ENCODE measurements around the gene TESMIN. TPM values are rescaled to one million over a fixed set of nuclear protein-coding genes. Genes with fewer than 3 reads are reported as not detected.

TESMIN gene
- total RNA-seq, 1 experiment from 2014 or later, result 24.8 TPM

DNA sequence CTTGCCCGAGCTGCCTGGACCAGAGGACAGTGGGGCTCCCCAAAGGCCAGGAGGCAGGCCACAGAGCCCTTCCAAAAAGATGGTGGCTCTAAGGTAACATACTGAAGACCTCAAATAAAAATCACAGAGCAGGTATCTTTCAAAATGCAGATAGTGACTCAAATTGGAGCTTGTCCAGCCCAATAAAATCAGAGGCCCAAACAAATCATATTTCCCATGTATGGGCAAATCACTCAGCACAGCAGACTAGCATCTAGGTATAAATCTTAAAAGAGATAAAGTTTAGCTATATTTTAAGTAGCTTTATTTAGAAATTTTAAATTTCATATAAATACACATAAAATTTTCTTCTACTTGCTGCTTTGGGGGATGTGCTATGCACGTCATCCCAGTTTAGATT lies 3.3 kb downstream of the TESMIN start:
- CTCF ChIA-PET, result no interaction called here
- H3K9me2 ChIP-seq (ENCODE audit: insufficient read depth), result no peaks in the 10 kb centered on the region
- RAD21 ChIA-PET (ENCODE audit: low non-redundant PET in 1 of 2, low total read pairs in 2 of 2, uncharacterized antibody in 2 of 2, unreplicated experiment in 2 of 2), result no interaction called here
- no peak overlapping the region for H2AFZ ChIP-seq (ENCODE audit: low read depth, low read length, poor library complexity, severe bottlenecking)
- H3K4me3 ChIP-seq (replicated peaks in 1 of 2; ENCODE audit: low read depth in 1 of 2, low read length in 2 of 2), result no peak overlapping the region
- no peak for TF ChIP-seq ZNF274 (IDR thresholded peaks at IDR 0.05; ENCODE audit: low read depth, low read length)
- TF ChIP-seq YY1 (IDR thresholded peaks at IDR 0.05; ENCODE audit: extremely low read depth, insufficient replicate concordance, low read depth, low read length), result no peak
- TF ChIP-seq ZFX (IDR thresholded peaks at IDR 0.05), result no peak
- TF ChIP-seq CTCF (IDR thresholded peaks at IDR 0.05 in 2 of 3, conservative IDR thresholded peaks at IDR 0.05 in 1 of 3; ENCODE audit: borderline replicate concordance in 1 of 3, insufficient read depth in 1 of 3, low read depth in 2 of 3, low read length in 2 of 3), result no peak
- TF ChIP-seq, protein P1, sequence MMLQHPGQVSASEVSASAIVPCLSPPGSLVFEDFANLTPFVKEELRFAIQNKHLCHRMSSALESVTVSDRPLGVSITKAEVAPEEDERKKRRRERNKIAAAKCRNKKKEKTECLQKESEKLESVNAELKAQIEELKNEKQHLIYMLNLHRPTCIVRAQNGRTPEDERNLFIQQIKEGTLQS (IDR thresholded peaks at IDR 0.05), result no peak
- POLR2A ChIA-PET, result no interaction called here
- DNase-seq (ENCODE audit: low read depth, low spot score) (no peak), ATAC-seq (no peak)
- H3K9ac ChIP-seq (ENCODE audit: low read length), result no peak overlapping the region
- intact Hi-C loops (cut with micrococcal nuclease), result no loop called here
- no peaks in the 10 kb centered on the region for H3K79me2 ChIP-seq (ENCODE audit: insufficient read depth, low read length)
- no peaks in the 10 kb centered on the region for H4K20me1 ChIP-seq (ENCODE audit: insufficient read depth)
- no peaks in the 10 kb centered on the region for H3K27me3 ChIP-seq (ENCODE audit: insufficient read depth, low read length)
- H3K27ac ChIP-seq (ENCODE audit: low read depth, low read length), result no peak overlapping the region
- H3K4me2 ChIP-seq (ENCODE audit: low read length), result no peak overlapping the region
- H3K4me1 ChIP-seq (ENCODE audit: control insufficient read depth in 1 of 2, insufficient read depth in 2 of 2, low read length in 2 of 2), result peaks cover 0 to 3% of the 10 kb centered on the region in 2 experiments; a peak in 1 of 4 replicates
- H3K9me3 ChIP-seq (ENCODE audit: control insufficient read depth in 1 of 2, insufficient read depth in 1 of 2, low read depth in 1 of 2, low read length in 2 of 2), result no peaks in the 10 kb centered on the region
- no TSS peak for BruUV-seq (replicated peaks)
- peaks cover 0 to 14% of the 10 kb centered on the region in 2 experiments; a peak in 2 of 4 replicates for H3K36me3 ChIP-seq (ENCODE audit: control insufficient read depth in 1 of 2, insufficient read depth in 2 of 2, low read length in 2 of 2)

DNA sequence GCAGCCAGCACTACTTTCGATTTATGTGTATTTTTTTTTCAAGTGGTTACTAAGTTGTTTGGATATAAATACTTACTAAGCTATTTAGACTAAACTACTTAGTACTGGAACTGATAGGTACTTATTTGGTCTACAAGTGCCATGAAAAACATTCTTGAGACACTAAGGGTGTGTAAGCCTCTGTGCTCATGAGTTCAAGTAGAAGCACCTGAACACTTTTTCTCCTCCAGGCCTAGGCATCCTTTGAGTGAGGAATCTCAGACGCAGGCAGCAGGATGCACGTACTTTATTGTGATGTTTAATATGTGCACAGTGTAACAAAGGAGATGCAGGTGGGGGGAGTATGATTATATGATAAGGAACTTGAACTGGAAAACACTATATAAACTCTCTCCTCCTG lies 7.8 kb downstream of the TESMIN start:
- H3K9ac ChIP-seq (ENCODE audit: low read length), result no peak overlapping the region
- no peak for DNase-seq (ENCODE audit: low read depth, low spot score)
- CTCF ChIA-PET, result no interaction called here
- no peaks in the 10 kb centered on the region for H4K20me1 ChIP-seq (ENCODE audit: insufficient read depth)
- no peak for ATAC-seq
- no peaks in the 10 kb centered on the region for H3K27me3 ChIP-seq (ENCODE audit: insufficient read depth, low read length)
- POLR2A ChIA-PET, result no interaction called here
- intact Hi-C loops (cut with micrococcal nuclease), result no loop called here
- peaks cover 0 to 9% of the 10 kb centered on the region in 2 experiments; a peak in 1 of 4 replicates for H3K36me3 ChIP-seq (ENCODE audit: control insufficient read depth in 1 of 2, insufficient read depth in 2 of 2, low read length in 2 of 2)
- H2AFZ ChIP-seq (ENCODE audit: low read depth, low read length, poor library complexity, severe bottlenecking), result no peak overlapping the region
- H3K9me2 ChIP-seq (ENCODE audit: insufficient read depth), result no peaks in the 10 kb centered on the region
- RAD21 ChIA-PET (ENCODE audit: low non-redundant PET in 1 of 2, low total read pairs in 2 of 2, uncharacterized antibody in 2 of 2, unreplicated experiment in 2 of 2), result no interaction called here
- no TSS peak for BruUV-seq (replicated peaks)
- H3K27ac ChIP-seq (ENCODE audit: low read depth, low read length), result no peak overlapping the region
- H3K79me2 ChIP-seq (ENCODE audit: insufficient read depth, low read length), result no peaks in the 10 kb centered on the region
- no peaks in the 10 kb centered on the region for H3K4me1 ChIP-seq (ENCODE audit: control insufficient read depth in 1 of 2, insufficient read depth in 2 of 2, low read length in 2 of 2)
- H3K9me3 ChIP-seq (ENCODE audit: control insufficient read depth in 1 of 2, insufficient read depth in 1 of 2, low read depth in 1 of 2, low read length in 2 of 2), result no peaks in the 10 kb centered on the region
- no peak overlapping the region for H3K4me2 ChIP-seq (ENCODE audit: low read length)
- no peak overlapping the region for H3K4me3 ChIP-seq (replicated peaks in 1 of 2; ENCODE audit: low read depth in 1 of 2, low read length in 2 of 2)
- TF ChIP-seq ZFX (IDR thresholded peaks at IDR 0.05) (no peak), CTCF (IDR thresholded peaks at IDR 0.05 in 2 of 3, conservative IDR thresholded peaks at IDR 0.05 in 1 of 3; ENCODE audit: borderline replicate concordance in 1 of 3, insufficient read depth in 1 of 3, low read depth in 2 of 3, low read length in 2 of 3) (no peak), ZNF274 (IDR thresholded peaks at IDR 0.05; ENCODE audit: low read depth, low read length) (no peak), FOSL1 (IDR thresholded peaks at IDR 0.05; ENCODE audit: low read depth) (no peak), TCF7L2 (IDR thresholded peaks at IDR 0.05; ENCODE audit: borderline replicate concordance, extremely low read depth, insufficient read depth, insufficient read length) (no peak), POLR2AphosphoS5 (IDR thresholded peaks at IDR 0.05; ENCODE audit: low read depth, low read length) (no peak), CBX3 (IDR thresholded peaks at IDR 0.05; ENCODE audit: low read depth) (no peak), SIN3A (IDR thresholded peaks at IDR 0.05; ENCODE audit: low read depth) (no peak), RAD21 (IDR thresholded peaks at IDR 0.05; ENCODE audit: low read depth) (no peak)
- TF ChIP-seq, protein P1 (IDR thresholded peaks at IDR 0.05), result no peak
- TF ChIP-seq, protein P2, sequence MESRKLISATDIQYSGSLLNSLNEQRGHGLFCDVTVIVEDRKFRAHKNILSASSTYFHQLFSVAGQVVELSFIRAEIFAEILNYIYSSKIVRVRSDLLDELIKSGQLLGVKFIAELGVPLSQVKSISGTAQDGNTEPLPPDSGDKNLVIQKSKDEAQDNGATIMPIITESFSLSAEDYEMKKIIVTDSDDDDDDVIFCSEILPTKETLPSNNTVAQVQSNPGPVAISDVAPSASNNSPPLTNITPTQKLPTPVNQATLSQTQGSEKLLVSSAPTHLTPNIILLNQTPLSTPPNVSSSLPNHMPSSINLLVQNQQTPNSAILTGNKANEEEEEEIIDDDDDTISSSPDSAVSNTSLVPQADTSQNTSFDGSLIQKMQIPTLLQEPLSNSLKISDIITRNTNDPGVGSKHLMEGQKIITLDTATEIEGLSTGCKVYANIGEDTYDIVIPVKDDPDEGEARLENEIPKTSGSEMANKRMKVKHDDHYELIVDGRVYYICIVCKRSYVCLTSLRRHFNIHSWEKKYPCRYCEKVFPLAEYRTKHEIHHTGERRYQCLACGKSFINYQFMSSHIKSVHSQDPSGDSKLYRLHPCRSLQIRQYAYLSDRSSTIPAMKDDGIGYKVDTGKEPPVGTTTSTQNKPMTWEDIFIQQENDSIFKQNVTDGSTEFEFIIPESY (IDR thresholded peaks at IDR 0.05; ENCODE audit: extremely low read depth, insufficient replicate concordance, low read length), result no peak
